ENCODE data around the gene CEMIP2.

CEMIP2 gene

GRCh38 chr9:71678999-71679398 lies 89.3 kb downstream of the CEMIP2 start:
- POLR2A ChIA-PET: no interaction called here
- DNase-seq (ENCODE audit: extremely low spot score): no peak
- CTCF ChIA-PET: interaction anchor here (1.0 kb wide), 1 partner anchor 74 kb away, joined by 3 read pairs; no protein-coding TSS in a partner anchor
- TF ChIP-seq, protein P1, sequence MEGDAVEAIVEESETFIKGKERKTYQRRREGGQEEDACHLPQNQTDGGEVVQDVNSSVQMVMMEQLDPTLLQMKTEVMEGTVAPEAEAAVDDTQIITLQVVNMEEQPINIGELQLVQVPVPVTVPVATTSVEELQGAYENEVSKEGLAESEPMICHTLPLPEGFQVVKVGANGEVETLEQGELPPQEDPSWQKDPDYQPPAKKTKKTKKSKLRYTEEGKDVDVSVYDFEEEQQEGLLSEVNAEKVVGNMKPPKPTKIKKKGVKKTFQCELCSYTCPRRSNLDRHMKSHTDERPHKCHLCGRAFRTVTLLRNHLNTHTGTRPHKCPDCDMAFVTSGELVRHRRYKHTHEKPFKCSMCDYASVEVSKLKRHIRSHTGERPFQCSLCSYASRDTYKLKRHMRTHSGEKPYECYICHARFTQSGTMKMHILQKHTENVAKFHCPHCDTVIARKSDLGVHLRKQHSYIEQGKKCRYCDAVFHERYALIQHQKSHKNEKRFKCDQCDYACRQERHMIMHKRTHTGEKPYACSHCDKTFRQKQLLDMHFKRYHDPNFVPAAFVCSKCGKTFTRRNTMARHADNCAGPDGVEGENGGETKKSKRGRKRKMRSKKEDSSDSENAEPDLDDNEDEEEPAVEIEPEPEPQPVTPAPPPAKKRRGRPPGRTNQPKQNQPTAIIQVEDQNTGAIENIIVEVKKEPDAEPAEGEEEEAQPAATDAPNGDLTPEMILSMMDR (IDR thresholded peaks at IDR 0.05; ENCODE audit: control extremely low read depth, extremely low read depth, low read depth, missing control alignments): no peak

GRCh38 chr9:71677209-71677608 lies 91.1 kb downstream of the CEMIP2 start:
- no peak for DNase-seq (ENCODE audit: extremely low spot score)
- TF ChIP-seq, protein P1 (IDR thresholded peaks at IDR 0.05; ENCODE audit: control extremely low read depth, extremely low read depth, low read depth, missing control alignments): no peak
- POLR2A ChIA-PET: no interaction called here
- CTCF ChIA-PET: interaction anchor here (1.6 kb wide), 2 partner anchors 8 to 13 kb away, joined by 3 to 4 read pairs; no protein-coding TSS in a partner anchor

DNA sequence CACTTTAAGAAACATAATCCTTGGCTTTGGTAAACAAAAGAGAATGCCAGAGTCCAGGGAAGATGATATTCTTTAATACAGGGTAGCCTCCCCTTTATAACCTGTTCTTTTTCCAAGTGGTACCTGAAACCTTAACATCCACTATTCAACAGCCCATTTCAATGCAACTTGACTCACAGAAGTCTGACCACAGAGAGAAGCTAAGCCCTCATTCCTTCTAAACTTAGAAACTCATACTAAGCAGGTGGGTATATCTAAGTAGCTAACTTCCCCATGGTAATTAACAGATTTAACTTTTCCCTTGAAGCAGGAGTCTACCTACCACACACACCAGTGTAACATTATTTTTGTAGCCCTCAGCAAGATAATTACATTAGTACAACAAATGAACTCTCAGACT lies 91.9 kb downstream of the CEMIP2 start:
- DNase-seq (ENCODE audit: extremely low spot score): no peak
- ChIA-PET POLR2A (no interaction called here), CTCF (no interaction called here)
- TF ChIP-seq, protein P1 (IDR thresholded peaks at IDR 0.05; ENCODE audit: control extremely low read depth, extremely low read depth, low read depth, missing control alignments): no peak

GRCh38 chr9:71675857-71676165 lies 92.5 kb downstream of the CEMIP2 start:
- ChIA-PET CTCF (no interaction called here), POLR2A (no interaction called here)
- TF ChIP-seq, protein P1 (IDR thresholded peaks at IDR 0.05; ENCODE audit: control extremely low read depth, extremely low read depth, low read depth, missing control alignments): no peak
- no peak for DNase-seq (ENCODE audit: extremely low spot score)

- TF ChIP-seq, protein P1 (IDR thresholded peaks at IDR 0.05; ENCODE audit: control extremely low read depth, extremely low read depth, low read depth, missing control alignments): no peak
- ChIA-PET CTCF (no interaction called here), POLR2A (no interaction called here)
- no peak for DNase-seq (ENCODE audit: extremely low spot score)
Observed at GRCh38 chr9:71675105-71675856, 93.0 kb downstream of the CEMIP2 start.

GRCh38 chr9:71672573-71672972 lies 95.7 kb downstream of the CEMIP2 start:
- ChIA-PET CTCF (interaction anchor here (1.1 to 1.5 kb wide), 2 partner anchors 8 to 12 kb away, joined by 3 read pairs; no protein-coding TSS in a partner anchor), POLR2A (no interaction called here)
- DNase-seq (ENCODE audit: extremely low spot score): no peak
- TF ChIP-seq, protein P1 (IDR thresholded peaks at IDR 0.05; ENCODE audit: control extremely low read depth, extremely low read depth, low read depth, missing control alignments): no peak
